K562 (cell line): ENCODE results near the gene SPI1. TPM values are rescaled to one million over a fixed set of nuclear protein-coding genes. Genes with fewer than 3 reads are reported as not detected.
A peak's percentile ranks its signal among the peaks of the same experiment; 100 is the strongest.

Experiments used
- RBBP5 ChIP-seq: fragments of 200-600 bp; sonication (generic); IDR thresholded peaks from 2 replicates; pipeline ENCODE4 v1.6.1; 2012; ENCODE audit warnings: borderline replicate concordance, mild to moderate bottlenecking, low read length, control low read depth, inconsistent platforms; ENCODE audit not compliant: insufficient read depth, poor library complexity, severe bottlenecking
- polyA plus RNA-seq, 8 experiments: library from polyadenylated mRNA; depleted of rRNA in 4 of 8; stranded (reverse) in 5 of 8; unstranded in 3 of 8; fragments of >200 nt; fragmentation: Nextera tagmentation in 2 of 8; fragmentation: Illumina TruSeq in 1 of 8; extraction: Ambion mirVana in 2 of 8; extraction: Trizol in 1 of 8; gene quantifications; 2 replicates each; pipeline versions ENCODE4 v1.2.1 to v1.2.3, GENCODE V29; 2011 to 2014; ENCODE audit warnings: inconsistent platforms in 1 of 8, missing spikeins in 1 of 8
- total RNA-seq, 7 experiments: library from RNA; depleted of rRNA in 6 of 7; stranded (reverse); fragments of >200 nt in 6 of 7; fragmentation: Illumina TruSeq in 2 of 7; extraction: Trizol in 2 of 7; gene quantifications; 2 replicates each; pipeline versions ENCODE4 v1.2.1 to v1.2.3, GENCODE V29; 2011 to 2021; ENCODE audit warnings: low replicate concordance in 1 of 7
- TF ChIP-seq, protein P1 (sequence below), 3 experiments: fragments of 200-800 bp in 1 of 3; fragments of 250-450 bp in 1 of 3; fragments of 450-650 bp in 1 of 3; sonication (Bioruptor Pico) in 1 of 3; sonication (Bioruptor generic) in 1 of 3; formaldehyde crosslinking in 1 of 3; IDR thresholded peaks; 2 replicates each; pipeline versions ENCODE4 v1.6.1 to v1.8.0; 2016 to 2022; ENCODE audit warnings: mild to moderate bottlenecking in 2 of 3, missing genetic modification characterization in 2 of 3, missing compliant biosample characterization in 1 of 3, moderate library complexity in 1 of 3
- TF ChIP-seq, protein P2 (sequence below): fragments of 450-650 bp; IDR thresholded peaks from 2 replicates; pipeline ENCODE4 v1.6.1; 2017; ENCODE audit warnings: mild to moderate bottlenecking, moderate library complexity
- TF ChIP-seq, protein P3 (sequence below): conservative IDR thresholded peaks from 2 replicates; pipeline ENCODE4 v1.6.1; 2011; ENCODE audit warnings: low read depth, mild to moderate bottlenecking, low read length; ENCODE audit not compliant: control insufficient read depth

Gene SPI1
- total and polyA plus RNA-seq, 9 of the 15 experiments (the other 6 are each of a cell fraction or from before 2014, with no cell fraction given) = 0.10 to 33.7 (median 10.3) TPM

DNA sequence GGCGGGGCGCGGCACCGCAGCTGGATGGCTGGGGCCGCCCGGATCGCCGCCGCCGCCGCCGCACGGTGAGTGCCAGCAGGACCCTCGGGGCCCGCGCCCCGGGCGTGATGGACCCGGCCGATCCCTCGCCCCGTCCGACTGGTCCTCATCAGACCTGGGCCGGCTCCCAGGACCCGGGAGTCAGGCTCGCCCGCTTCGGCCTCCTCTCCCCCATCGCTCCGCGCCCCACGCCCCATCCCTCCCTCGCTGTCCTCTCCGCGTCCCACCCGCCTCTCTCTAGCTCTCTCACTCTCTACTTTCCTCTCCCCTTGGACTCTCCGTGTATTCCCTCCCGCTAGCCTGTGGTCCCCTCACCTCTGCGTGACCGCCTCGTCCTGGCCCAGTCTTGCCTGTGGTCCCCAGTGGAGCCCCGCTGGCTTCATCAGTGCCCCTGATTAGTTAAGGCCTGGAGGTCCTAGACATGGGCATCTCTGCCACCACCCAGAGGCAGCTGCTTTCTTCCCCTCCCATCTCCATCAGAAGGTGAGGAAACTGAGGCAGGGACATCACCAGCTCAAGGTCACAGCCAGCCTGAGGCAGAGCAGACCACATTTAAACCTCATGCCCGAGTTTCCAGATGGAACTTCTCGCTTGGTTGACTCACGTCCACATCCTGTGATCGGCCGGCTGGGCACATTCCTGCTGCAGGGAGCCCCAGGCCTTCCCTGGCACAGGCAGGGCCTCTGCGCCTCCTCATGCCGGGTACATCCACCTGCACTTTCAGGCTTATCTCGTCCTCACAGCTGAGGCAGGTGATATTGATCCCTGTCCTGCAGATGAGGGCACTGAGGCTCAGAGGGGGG lies 30.5 kb upstream of the SPI1 start (continued):
- TF ChIP-seq, protein P1, sequence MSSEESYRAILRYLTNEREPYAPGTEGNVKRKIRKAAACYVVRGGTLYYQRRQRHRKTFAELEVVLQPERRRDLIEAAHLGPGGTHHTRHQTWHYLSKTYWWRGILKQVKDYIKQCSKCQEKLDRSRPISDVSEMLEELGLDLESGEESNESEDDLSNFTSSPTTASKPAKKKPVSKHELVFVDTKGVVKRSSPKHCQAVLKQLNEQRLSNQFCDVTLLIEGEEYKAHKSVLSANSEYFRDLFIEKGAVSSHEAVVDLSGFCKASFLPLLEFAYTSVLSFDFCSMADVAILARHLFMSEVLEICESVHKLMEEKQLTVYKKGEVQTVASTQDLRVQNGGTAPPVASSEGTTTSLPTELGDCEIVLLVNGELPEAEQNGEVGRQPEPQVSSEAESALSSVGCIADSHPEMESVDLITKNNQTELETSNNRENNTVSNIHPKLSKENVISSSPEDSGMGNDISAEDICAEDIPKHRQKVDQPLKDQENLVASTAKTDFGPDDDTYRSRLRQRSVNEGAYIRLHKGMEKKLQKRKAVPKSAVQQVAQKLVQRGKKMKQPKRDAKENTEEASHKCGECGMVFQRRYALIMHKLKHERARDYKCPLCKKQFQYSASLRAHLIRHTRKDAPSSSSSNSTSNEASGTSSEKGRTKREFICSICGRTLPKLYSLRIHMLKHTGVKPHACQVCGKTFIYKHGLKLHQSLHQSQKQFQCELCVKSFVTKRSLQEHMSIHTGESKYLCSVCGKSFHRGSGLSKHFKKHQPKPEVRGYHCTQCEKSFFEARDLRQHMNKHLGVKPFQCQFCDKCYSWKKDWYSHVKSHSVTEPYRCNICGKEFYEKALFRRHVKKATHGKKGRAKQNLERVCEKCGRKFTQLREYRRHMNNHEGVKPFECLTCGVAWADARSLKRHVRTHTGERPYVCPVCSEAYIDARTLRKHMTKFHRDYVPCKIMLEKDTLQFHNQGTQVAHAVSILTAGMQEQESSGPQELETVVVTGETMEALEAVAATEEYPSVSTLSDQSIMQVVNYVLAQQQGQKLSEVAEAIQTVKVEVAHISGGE (CRISPR knock-in tag; IDR thresholded peaks at IDR 0.05) = peak in 1 of 3 experiments; percentile 94; a peak in 2 of 6 replicates
- TF ChIP-seq, protein P2, sequence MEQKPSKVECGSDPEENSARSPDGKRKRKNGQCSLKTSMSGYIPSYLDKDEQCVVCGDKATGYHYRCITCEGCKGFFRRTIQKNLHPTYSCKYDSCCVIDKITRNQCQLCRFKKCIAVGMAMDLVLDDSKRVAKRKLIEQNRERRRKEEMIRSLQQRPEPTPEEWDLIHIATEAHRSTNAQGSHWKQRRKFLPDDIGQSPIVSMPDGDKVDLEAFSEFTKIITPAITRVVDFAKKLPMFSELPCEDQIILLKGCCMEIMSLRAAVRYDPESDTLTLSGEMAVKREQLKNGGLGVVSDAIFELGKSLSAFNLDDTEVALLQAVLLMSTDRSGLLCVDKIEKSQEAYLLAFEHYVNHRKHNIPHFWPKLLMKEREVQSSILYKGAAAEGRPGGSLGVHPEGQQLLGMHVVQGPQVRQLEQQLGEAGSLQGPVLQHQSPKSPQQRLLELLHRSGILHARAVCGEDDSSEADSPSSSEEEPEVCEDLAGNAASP = no peak
- TF ChIP-seq RBBP5 = peak; percentile 6
- TF ChIP-seq, protein P3, sequence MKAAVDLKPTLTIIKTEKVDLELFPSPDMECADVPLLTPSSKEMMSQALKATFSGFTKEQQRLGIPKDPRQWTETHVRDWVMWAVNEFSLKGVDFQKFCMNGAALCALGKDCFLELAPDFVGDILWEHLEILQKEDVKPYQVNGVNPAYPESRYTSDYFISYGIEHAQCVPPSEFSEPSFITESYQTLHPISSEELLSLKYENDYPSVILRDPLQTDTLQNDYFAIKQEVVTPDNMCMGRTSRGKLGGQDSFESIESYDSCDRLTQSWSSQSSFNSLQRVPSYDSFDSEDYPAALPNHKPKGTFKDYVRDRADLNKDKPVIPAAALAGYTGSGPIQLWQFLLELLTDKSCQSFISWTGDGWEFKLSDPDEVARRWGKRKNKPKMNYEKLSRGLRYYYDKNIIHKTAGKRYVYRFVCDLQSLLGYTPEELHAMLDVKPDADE = no peak
